ENCODE data around the gene SETD2. TPM values are rescaled to one million over a fixed set of nuclear protein-coding genes. Genes with fewer than 3 reads are reported as not detected.

SETD2 gene
- total RNA-seq, 1 experiment from 2014 or later: 28.8 TPM

GRCh38 chr3:46987743-46988401 is 176.0 kb downstream of the SETD2 start:
- no TSS peak for BruUV-seq (replicated peaks)
- CTCF ChIA-PET: no interaction called here
- H3K9me3 ChIP-seq (ENCODE audit: low read depth, low read length, poor library complexity, severe bottlenecking): no peaks in the 10 kb centered on the region

GRCh38 chr3:46987319-46987742 is 176.6 kb downstream of the SETD2 start:
- H3K27me3 ChIP-seq (replicated peaks; ENCODE audit: insufficient read depth, low read depth, low read length, poor library complexity): no peaks in the 10 kb centered on the region
- CTCF ChIA-PET: no interaction called here
- intact Hi-C loops (cut with micrococcal nuclease; ENCODE audit: unreplicated experiment): no loop called here
- no peaks in the 10 kb centered on the region for H3K4me1 ChIP-seq (ENCODE audit: insufficient read depth, low read length, poor library complexity, severe bottlenecking)
- no TSS peak for BruUV-seq (replicated peaks)
- H3K27ac ChIP-seq (ENCODE audit: low read depth, low read length, poor library complexity, severe bottlenecking): no peak overlapping the region
- POLR2A ChIA-PET (ENCODE audit: low non-redundant PET): no interaction called here
- no peak overlapping the region for H3K4me3 ChIP-seq (ENCODE audit: low read depth, low read length, poor library complexity, severe bottlenecking)
- no peaks in the 10 kb centered on the region for H3K36me3 ChIP-seq (ENCODE audit: insufficient read depth, low read length, poor library complexity, severe bottlenecking)
- TF ChIP-seq CTCF (conservative IDR thresholded peaks at IDR 0.05; ENCODE audit: low read depth, low read length) (no peak), EZH2 (IDR thresholded peaks at IDR 0.05; ENCODE audit: borderline replicate concordance, low read depth, low read length, poor library complexity, severe bottlenecking) (no peak)
- no peak for DNase-seq (ENCODE audit: low spot score)
- no peaks in the 10 kb centered on the region for H3K9me3 ChIP-seq (ENCODE audit: low read depth, low read length, poor library complexity, severe bottlenecking)

More at GRCh38 chr3:46987743-46988401, 176.0 kb downstream of the SETD2 start:
- POLR2A ChIA-PET (ENCODE audit: low non-redundant PET): no interaction called here
- TF ChIP-seq CTCF (conservative IDR thresholded peaks at IDR 0.05; ENCODE audit: low read depth, low read length) (no peak), EZH2 (IDR thresholded peaks at IDR 0.05; ENCODE audit: borderline replicate concordance, low read depth, low read length, poor library complexity, severe bottlenecking) (no peak)
- Histone ChIP-seq H3K27me3 (replicated peaks; ENCODE audit: insufficient read depth, low read depth, low read length, poor library complexity) (no peaks in the 10 kb centered on the region), H3K36me3 (ENCODE audit: insufficient read depth, low read length, poor library complexity, severe bottlenecking) (no peaks in the 10 kb centered on the region), H3K4me3 (ENCODE audit: low read depth, low read length, poor library complexity, severe bottlenecking) (no peak overlapping the region), H3K27ac (ENCODE audit: low read depth, low read length, poor library complexity, severe bottlenecking) (peak overlapping the region; percentile 23), H3K4me1 (ENCODE audit: insufficient read depth, low read length, poor library complexity, severe bottlenecking) (no peaks in the 10 kb centered on the region)
- no peak for DNase-seq (ENCODE audit: low spot score)
- intact Hi-C loops (cut with micrococcal nuclease; ENCODE audit: unreplicated experiment): no loop called here

GRCh38 chr3:46986782-46987310 is 177.1 kb downstream of the SETD2 start:
- no TSS peak for BruUV-seq (replicated peaks)
- no peaks in the 10 kb centered on the region for H3K4me1 ChIP-seq (ENCODE audit: insufficient read depth, low read length, poor library complexity, severe bottlenecking)
- intact Hi-C loops (cut with micrococcal nuclease; ENCODE audit: unreplicated experiment): no loop called here
- TF ChIP-seq CTCF (conservative IDR thresholded peaks at IDR 0.05; ENCODE audit: low read depth, low read length) (no peak), EZH2 (IDR thresholded peaks at IDR 0.05; ENCODE audit: borderline replicate concordance, low read depth, low read length, poor library complexity, severe bottlenecking) (no peak)
- no peaks in the 10 kb centered on the region for H3K36me3 ChIP-seq (ENCODE audit: insufficient read depth, low read length, poor library complexity, severe bottlenecking)
- H3K4me3 ChIP-seq (ENCODE audit: low read depth, low read length, poor library complexity, severe bottlenecking): no peak overlapping the region
- ChIA-PET POLR2A (ENCODE audit: low non-redundant PET) (no interaction called here), CTCF (no interaction called here)
- no peak for DNase-seq (ENCODE audit: low spot score)
- H3K27me3 ChIP-seq (replicated peaks; ENCODE audit: insufficient read depth, low read depth, low read length, poor library complexity): no peaks in the 10 kb centered on the region
- no peak overlapping the region for H3K27ac ChIP-seq (ENCODE audit: low read depth, low read length, poor library complexity, severe bottlenecking)
- no peaks in the 10 kb centered on the region for H3K9me3 ChIP-seq (ENCODE audit: low read depth, low read length, poor library complexity, severe bottlenecking)

Measured in A673 (cell line).